ENCODE data around the gene INKA1. TPM values are rescaled to one million over a fixed set of nuclear protein-coding genes. Genes with fewer than 3 reads are reported as not detected.
A peak's percentile ranks its signal among the peaks of the same experiment; 100 is the strongest.

Gene INKA1
- 1.2 and 1.4 TPM in 2 replicates for total RNA-seq (2021)
- long read RNA-seq, partial matches to known transcripts = 0 of 2 reads
- long read RNA-seq, other reads (novel, unspliced or antisense) = 0 of 2 reads

DNA sequence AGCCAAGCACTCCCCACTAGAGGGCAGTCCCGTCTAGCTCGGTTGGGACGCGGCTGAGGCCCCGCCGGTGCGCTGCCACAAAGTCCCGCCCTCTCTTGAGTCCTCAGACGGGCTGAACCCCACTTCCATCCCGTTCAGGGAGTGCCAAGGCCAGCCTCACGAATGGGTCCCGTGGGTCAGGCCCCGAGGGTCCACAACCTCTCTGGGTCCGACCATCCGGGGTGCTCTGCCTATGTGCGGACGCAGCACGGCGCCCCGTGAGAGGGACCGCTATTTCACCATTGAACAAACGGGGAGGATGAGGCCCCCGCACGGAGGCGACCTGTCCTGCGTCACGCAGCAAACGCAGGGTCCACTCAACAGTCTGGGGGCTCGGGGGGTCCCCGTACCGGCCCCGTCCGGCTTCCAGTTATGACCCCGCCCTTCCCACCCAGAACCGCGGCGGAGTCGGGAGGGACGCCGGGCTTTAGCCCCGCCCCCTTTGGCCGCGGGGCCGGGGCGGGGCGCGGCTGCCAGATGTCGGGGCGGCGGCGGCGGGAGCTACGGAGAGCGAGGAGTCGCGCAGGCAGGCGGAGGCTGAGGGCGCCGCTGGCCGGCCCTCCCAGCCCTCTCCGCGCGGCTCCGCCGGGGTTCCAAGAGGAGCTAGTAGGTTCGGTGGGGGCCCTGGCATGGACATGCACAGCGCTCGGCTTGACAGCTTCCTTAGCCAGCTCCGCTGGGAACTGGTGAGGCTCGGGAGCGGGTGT, at the start of gene INKA1:
TSS of gene INKA1 (plus strand) at position 543 of the 746 bp plus-strand sequence. CDS start at position 675, 132 bp downstream.
- peaks cover 14% of the 10 kb centered on the region for H3K23me2 ChIP-seq (ENCODE audit: insufficient read length, low read depth, low read length, poor library complexity, severe bottlenecking)
- H2BK5ac ChIP-seq (ENCODE audit: insufficient read length, low read length) = no peak within 1 kb of the TSS
- no peak within 1 kb of the TSS for H2AK5ac ChIP-seq (ENCODE audit: insufficient read length, low read length)
- Mint-ChIP-seq H3K9me3 (no peaks in the 10 kb centered on the region), H3K27me3 (ENCODE audit: low read depth) (peaks cover 46% of the 10 kb centered on the region), H3K4me3 (peak within 1 kb of the TSS; percentile 79 to 88), H3K36me3 (ENCODE audit: insufficient read depth in 1 of 3, low read depth in 3 of 3) (no peaks in the 10 kb centered on the region), H3K27ac (no peak within 1 kb of the TSS), H3K4me1 (peaks cover 31% of the 10 kb centered on the region in 2 experiments)
- H2BK120ac ChIP-seq (ENCODE audit: low read depth, low read length, poor library complexity, severe bottlenecking) = no peak within 1 kb of the TSS
- no peak within 1 kb of the TSS for H3K18ac ChIP-seq (ENCODE audit: insufficient read length, low read depth, low read length)
- H4K8ac ChIP-seq (replicated peaks; ENCODE audit: insufficient read length, low read depth, low read length) = no peak within 1 kb of the TSS
- H2BK15ac ChIP-seq (ENCODE audit: low read depth, low read length) = no peak within 1 kb of the TSS
- H3K14ac ChIP-seq (ENCODE audit: insufficient read depth, low read length) = no peak within 1 kb of the TSS; the same call in 1 of the 2 replicates
- peak within 1 kb of the TSS; percentile 37 for H3K4me2 ChIP-seq (ENCODE audit: insufficient read depth, insufficient read length, low read length)
- TF ChIP-seq, protein P1, sequence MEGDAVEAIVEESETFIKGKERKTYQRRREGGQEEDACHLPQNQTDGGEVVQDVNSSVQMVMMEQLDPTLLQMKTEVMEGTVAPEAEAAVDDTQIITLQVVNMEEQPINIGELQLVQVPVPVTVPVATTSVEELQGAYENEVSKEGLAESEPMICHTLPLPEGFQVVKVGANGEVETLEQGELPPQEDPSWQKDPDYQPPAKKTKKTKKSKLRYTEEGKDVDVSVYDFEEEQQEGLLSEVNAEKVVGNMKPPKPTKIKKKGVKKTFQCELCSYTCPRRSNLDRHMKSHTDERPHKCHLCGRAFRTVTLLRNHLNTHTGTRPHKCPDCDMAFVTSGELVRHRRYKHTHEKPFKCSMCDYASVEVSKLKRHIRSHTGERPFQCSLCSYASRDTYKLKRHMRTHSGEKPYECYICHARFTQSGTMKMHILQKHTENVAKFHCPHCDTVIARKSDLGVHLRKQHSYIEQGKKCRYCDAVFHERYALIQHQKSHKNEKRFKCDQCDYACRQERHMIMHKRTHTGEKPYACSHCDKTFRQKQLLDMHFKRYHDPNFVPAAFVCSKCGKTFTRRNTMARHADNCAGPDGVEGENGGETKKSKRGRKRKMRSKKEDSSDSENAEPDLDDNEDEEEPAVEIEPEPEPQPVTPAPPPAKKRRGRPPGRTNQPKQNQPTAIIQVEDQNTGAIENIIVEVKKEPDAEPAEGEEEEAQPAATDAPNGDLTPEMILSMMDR (conservative IDR thresholded peaks at IDR 0.05) = peak; percentile 95
- no peak within 1 kb of the TSS for H3K27ac ChIP-seq (ENCODE audit: insufficient read length, low read depth, low read length)
- H3K79me2 ChIP-seq (ENCODE audit: insufficient read depth, low read length) = no peaks in the 10 kb centered on the region
- no peaks in the 10 kb centered on the region; the same call in 1 of the 2 replicates for H3K27me3 ChIP-seq (ENCODE audit: insufficient read depth, low read length)
- H4K20me1 ChIP-seq (ENCODE audit: control insufficient read depth, insufficient read depth, insufficient read length) = no peaks in the 10 kb centered on the region
- peak; percentile 91 for DNase-seq
- no peak within 1 kb of the TSS for H4K5ac ChIP-seq (ENCODE audit: insufficient read length, low read depth, low read length)
- H3K23ac ChIP-seq (ENCODE audit: insufficient read length, low read depth, low read length) = no peak within 1 kb of the TSS
- no peak within 1 kb of the TSS for H2AFZ ChIP-seq (ENCODE audit: low read length)
- H3K9me3 ChIP-seq (ENCODE audit: control insufficient read depth, low read depth, low read length) = no peaks in the 10 kb centered on the region
- no peak within 1 kb of the TSS for H2BK12ac ChIP-seq (ENCODE audit: insufficient read length, low read depth, low read length)
- H3K79me1 ChIP-seq (ENCODE audit: insufficient read depth, low read depth, low read length, poor library complexity, severe bottlenecking) = no peaks in the 10 kb centered on the region
- no peak within 1 kb of the TSS for H3K9ac ChIP-seq (ENCODE audit: extremely low read depth, insufficient read length, low read length)
- H4K91ac ChIP-seq (ENCODE audit: insufficient read length, low read depth, low read length) = no peak within 1 kb of the TSS
- peaks cover 8% of the 10 kb centered on the region; the same call in 1 of the 2 replicates for H3K4me1 ChIP-seq (ENCODE audit: insufficient read depth, low read length)
- no peak within 1 kb of the TSS for H3T11ph ChIP-seq (ENCODE audit: low read length)
- no peak within 1 kb of the TSS for H3K56ac ChIP-seq (ENCODE audit: insufficient read length, low read depth, low read length)
- no peak within 1 kb of the TSS for H3K4ac ChIP-seq (ENCODE audit: low read depth, low read length)
- H2BK20ac ChIP-seq (ENCODE audit: low read depth, low read length, poor library complexity, severe bottlenecking) = no peak within 1 kb of the TSS
- WGBS (ENCODE audit: extremely low coverage, insufficient read length, low lambda C conversion rate) = no CpG with 5 or more reads among the region's 71 CpGs
